ENCODE measurements around the gene PCNT. TPM values are rescaled to one million over a fixed set of nuclear protein-coding genes. Genes with fewer than 3 reads are reported as not detected.

PCNT gene
- total and polyA plus RNA-seq, 10 of the 15 experiments (the other 5 are each of a cell fraction or from before 2014, with no cell fraction given) = 2.9 to 39.6 (median 20.5) TPM

DNA sequence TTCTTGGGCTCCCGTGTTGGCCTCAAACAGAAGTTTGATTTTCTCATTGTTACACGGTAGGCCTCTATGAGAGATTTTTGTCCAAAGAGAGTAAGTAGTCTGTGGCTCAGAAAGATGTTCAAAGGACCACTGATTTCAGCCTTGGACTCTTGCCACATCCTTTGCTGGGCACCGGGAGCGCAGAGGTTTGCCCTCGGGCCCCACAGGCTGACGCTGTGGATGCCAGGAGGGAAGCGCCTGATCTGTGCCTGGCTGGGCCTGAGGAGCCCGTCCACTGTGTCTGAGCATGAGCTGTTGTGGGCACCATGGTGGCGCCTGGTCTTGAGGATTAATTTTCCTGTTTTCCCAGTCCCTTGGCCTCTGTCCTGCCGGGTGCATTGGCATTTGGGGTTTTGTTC, 52.3 kb downstream of the PCNT start:
- FAIRE-seq = no peak
- 83% methylated on average over 10 of the region's 10 CpGs for WGBS (ENCODE audit: insufficient coverage, insufficient replicate concordance, low lambda C conversion rate, missing lambda C conversion rate)
- intact Hi-C loops (cut with micrococcal nuclease; ENCODE audit: unreplicated experiment) (no loop called here), in situ Hi-C loops (cut with MboI) (no loop called here)
- H3K4me1 ChIP-seq (ENCODE audit: control insufficient read depth, insufficient read depth, low read length) = peaks cover 7% of the 10 kb centered on the region
- ChIA-PET CTCF (no interaction called here), RAD21 (ENCODE audit: unreplicated experiment) (no interaction called here), SMC1A (ENCODE audit: uncharacterized antibody, unreplicated experiment) (no interaction called here), POLR2A (no interaction called here)
- no peak overlapping the region for H3K4me3 ChIP-seq
- H2AFZ ChIP-seq (ENCODE audit: control insufficient read depth, low read depth, low read length) = no peak overlapping the region
- peaks cover 2% of the 10 kb centered on the region; the same call in 1 of the 3 replicates for H3K9me3 ChIP-seq (replicated peaks; ENCODE audit: control insufficient read depth, insufficient read depth, low read length)
- no peaks in the 10 kb centered on the region for H3K27me3 ChIP-seq (replicated peaks in 1 of 2; ENCODE audit: control insufficient read depth in 2 of 2, insufficient read depth in 2 of 2, low read length in 1 of 2)
- H4K20me1 ChIP-seq (ENCODE audit: control insufficient read depth, insufficient read depth) = no peaks in the 10 kb centered on the region
- DNase-seq (ENCODE audit: low read depth, low spot score) = no peak
- TF ChIP-seq KDM1A (IDR thresholded peaks at IDR 0.05; ENCODE audit: borderline replicate concordance) (no peak), ZNF384 (IDR thresholded peaks at IDR 0.05; ENCODE audit: borderline replicate concordance, low read depth, low read length) (no peak), TAF1 (IDR thresholded peaks at IDR 0.05; ENCODE audit: borderline replicate concordance, low read depth, low read length) (no peak), JUND (IDR thresholded peaks at IDR 0.05; ENCODE audit: low read depth, low read length) (no peak), CBX3 (IDR thresholded peaks at IDR 0.05; ENCODE audit: borderline replicate concordance, low read depth) (no peak), PKNOX1 (IDR thresholded peaks at IDR 0.05) (no peak), EP300 (IDR thresholded peaks at IDR 0.05; ENCODE audit: borderline replicate concordance in 1 of 2, control insufficient read depth in 1 of 2, low read depth in 2 of 2, low read length in 2 of 2) (no peak), FOXK2 (IDR thresholded peaks at IDR 0.05) (no peak), RAD21 (IDR thresholded peaks at IDR 0.05; ENCODE audit: insufficient read depth, low read depth, low read length) (no peak), NR2C2 (IDR thresholded peaks at IDR 0.05; ENCODE audit: borderline replicate concordance, control insufficient read depth, insufficient read length, low read depth) (no peak), GATAD2B (conservative IDR thresholded peaks at IDR 0.05; ENCODE audit: low read depth) (no peak), JUNB (IDR thresholded peaks at IDR 0.05) (no peak), RELB (IDR thresholded peaks at IDR 0.05; ENCODE audit: low read depth) (no peak), KLF5 (IDR thresholded peaks at IDR 0.05; ENCODE audit: partially characterized antibody) (no peak), CTCF (IDR thresholded peaks at IDR 0.05 in 2 of 3, conservative IDR thresholded peaks at IDR 0.05 in 1 of 3; ENCODE audit: control insufficient read depth in 2 of 3, extremely low read depth in 1 of 3, insufficient read depth in 1 of 3, low read depth in 3 of 3, low read length in 3 of 3) (no peak), ATF7 (IDR thresholded peaks at IDR 0.05; ENCODE audit: low read depth) (no peak), IRF4 (IDR thresholded peaks at IDR 0.05; ENCODE audit: low read depth, low read length) (no peak), BMI1 (IDR thresholded peaks at IDR 0.05; ENCODE audit: borderline replicate concordance) (no peak)
- H3K79me2 ChIP-seq (ENCODE audit: control insufficient read depth, insufficient read depth, low read length) = peaks cover 11% of the 10 kb centered on the region
- no TSS peak for BruUV-seq (replicated peaks)
- peaks cover 9 to 16% of the 10 kb centered on the region in 2 experiments; a peak in 3 of 4 replicates for H3K36me3 ChIP-seq (ENCODE audit: control insufficient read depth in 2 of 2, insufficient read depth in 2 of 2, low read length in 1 of 2)
- no peak overlapping the region for H3K27ac ChIP-seq (ENCODE audit: control insufficient read depth, insufficient read depth)
- no peak overlapping the region for H3K4me2 ChIP-seq (ENCODE audit: control insufficient read depth, insufficient read depth)
- H3K9ac ChIP-seq (ENCODE audit: control insufficient read depth, insufficient read depth, low read length) = no peak overlapping the region
- ATAC-seq = no peak
